ENCODE data around the gene PRND. TPM values are rescaled to one million over a fixed set of nuclear protein-coding genes. Genes with fewer than 3 reads are reported as not detected.

The PRND gene, protein sequence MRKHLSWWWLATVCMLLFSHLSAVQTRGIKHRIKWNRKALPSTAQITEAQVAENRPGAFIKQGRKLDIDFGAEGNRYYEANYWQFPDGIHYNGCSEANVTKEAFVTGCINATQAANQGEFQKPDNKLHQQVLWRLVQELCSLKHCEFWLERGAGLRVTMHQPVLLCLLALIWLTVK
- total RNA-seq (not detected in 2 replicates), polyA plus RNA-seq (0.03 TPM in 2 replicates), polyA minus RNA-seq (0.14 TPM in 1 of 2 replicates, not detected in the other)
- total RNA-seq (2013) = 1.4 TPM

GRCh38 chr20:4721719-4722118, at the start of gene PRND:
Gene PRND, plus strand, starts transcription at chr20:4721909. Its CDS starts 2,643 bp downstream, at chr20:4724552.
- H3K36me3 ChIP-seq (replicated peaks in 1 of 2; ENCODE audit: control extremely low read depth in 1 of 2, control insufficient read depth in 1 of 2, extremely low read depth in 1 of 2, insufficient read depth in 2 of 2, low read length in 1 of 2) = no peaks in the 10 kb centered on the region
- H3K4me3 ChIP-seq (ENCODE audit: control extremely low read depth in 1 of 5, extremely low read depth in 1 of 5, insufficient read depth in 1 of 5, low read depth in 2 of 5, low read length in 4 of 5) = peak within 1 kb of the TSS in 1 of 5 experiments; percentile 35
- WGBS (ENCODE audit: insufficient coverage) = 94% methylated on average over 7 of the region's 8 CpGs
- H3K27ac Mint-ChIP-seq = peak within 1 kb of the TSS; percentile 92
- H3K4me2 ChIP-seq (replicated peaks; ENCODE audit: low read depth, low read length, poor library complexity, severe bottlenecking) = peak within 1 kb of the TSS; percentile 70
- H4K20me1 ChIP-seq (ENCODE audit: control insufficient read depth, insufficient read depth, low read length, poor library complexity, severe bottlenecking) = no peaks in the 10 kb centered on the region
- peak within 1 kb of the TSS; percentile 37 for H3K9ac ChIP-seq (ENCODE audit: low read length)
- H3K79me2 ChIP-seq (ENCODE audit: control insufficient read depth, insufficient read depth, low read length) = no peaks in the 10 kb centered on the region
- H3K4me1 ChIP-seq (ENCODE audit: control insufficient read depth in 2 of 2, insufficient read depth in 2 of 2, low read length in 2 of 2) = peaks cover 35 to 39% of the 10 kb centered on the region in 2 donors
- H3K27me3 Mint-ChIP-seq = no peaks in the 10 kb centered on the region
- H3K4me1 Mint-ChIP-seq = peaks cover 50% of the 10 kb centered on the region
- peak within 1 kb of the TSS; percentile 72 for H3K4me3 Mint-ChIP-seq
- H2AFZ ChIP-seq (ENCODE audit: insufficient read depth, low read depth, low read length, poor library complexity, severe bottlenecking) = peak within 1 kb of the TSS; percentile 74
- no peak for ATAC-seq (ENCODE audit: low read depth)
- POLR2A ChIA-PET = interaction anchor here (0.7 kb wide), 1 partner anchor 92 kb away, joined by 5 read pairs; no protein-coding TSS in a partner anchor
- no peak for TF ChIP-seq EZH2 (IDR thresholded peaks at IDR 0.05; ENCODE audit: borderline replicate concordance, insufficient read depth, low read depth, low read length, poor library complexity, severe bottlenecking)
- TF ChIP-seq, protein P1, sequence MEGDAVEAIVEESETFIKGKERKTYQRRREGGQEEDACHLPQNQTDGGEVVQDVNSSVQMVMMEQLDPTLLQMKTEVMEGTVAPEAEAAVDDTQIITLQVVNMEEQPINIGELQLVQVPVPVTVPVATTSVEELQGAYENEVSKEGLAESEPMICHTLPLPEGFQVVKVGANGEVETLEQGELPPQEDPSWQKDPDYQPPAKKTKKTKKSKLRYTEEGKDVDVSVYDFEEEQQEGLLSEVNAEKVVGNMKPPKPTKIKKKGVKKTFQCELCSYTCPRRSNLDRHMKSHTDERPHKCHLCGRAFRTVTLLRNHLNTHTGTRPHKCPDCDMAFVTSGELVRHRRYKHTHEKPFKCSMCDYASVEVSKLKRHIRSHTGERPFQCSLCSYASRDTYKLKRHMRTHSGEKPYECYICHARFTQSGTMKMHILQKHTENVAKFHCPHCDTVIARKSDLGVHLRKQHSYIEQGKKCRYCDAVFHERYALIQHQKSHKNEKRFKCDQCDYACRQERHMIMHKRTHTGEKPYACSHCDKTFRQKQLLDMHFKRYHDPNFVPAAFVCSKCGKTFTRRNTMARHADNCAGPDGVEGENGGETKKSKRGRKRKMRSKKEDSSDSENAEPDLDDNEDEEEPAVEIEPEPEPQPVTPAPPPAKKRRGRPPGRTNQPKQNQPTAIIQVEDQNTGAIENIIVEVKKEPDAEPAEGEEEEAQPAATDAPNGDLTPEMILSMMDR (IDR thresholded peaks at IDR 0.05) = no peak
- intact Hi-C loops (cut with micrococcal nuclease) = no loop called here
- peaks cover 0 to 7% (median 0%) of the 10 kb centered on the region in 3 donors for H3K9me3 ChIP-seq (ENCODE audit: control extremely low read depth in 1 of 3, control insufficient read depth in 2 of 3, insufficient read depth in 1 of 3, low read length in 2 of 3)
- peak within 1 kb of the TSS; percentile 72 to 77 for H3K27ac ChIP-seq (ENCODE audit: low read length in 2 of 2)
- no peak for DNase-seq
- CTCF ChIA-PET = interaction anchor here (0.9 to 12.4 kb wide), 5 partner anchors 12 to 114 kb away, joined by 3 to 145 read pairs (median 6); no protein-coding TSS in a partner anchor
- no peaks in the 10 kb centered on the region for H3K9me3 Mint-ChIP-seq (ENCODE audit: insufficient read depth)
- H3K27me3 ChIP-seq (replicated peaks in 1 of 4; ENCODE audit: control extremely low read depth in 1 of 4, control insufficient read depth in 3 of 4, insufficient read depth in 4 of 4, low read length in 3 of 4) = no peaks in the 10 kb centered on the region

DNA sequence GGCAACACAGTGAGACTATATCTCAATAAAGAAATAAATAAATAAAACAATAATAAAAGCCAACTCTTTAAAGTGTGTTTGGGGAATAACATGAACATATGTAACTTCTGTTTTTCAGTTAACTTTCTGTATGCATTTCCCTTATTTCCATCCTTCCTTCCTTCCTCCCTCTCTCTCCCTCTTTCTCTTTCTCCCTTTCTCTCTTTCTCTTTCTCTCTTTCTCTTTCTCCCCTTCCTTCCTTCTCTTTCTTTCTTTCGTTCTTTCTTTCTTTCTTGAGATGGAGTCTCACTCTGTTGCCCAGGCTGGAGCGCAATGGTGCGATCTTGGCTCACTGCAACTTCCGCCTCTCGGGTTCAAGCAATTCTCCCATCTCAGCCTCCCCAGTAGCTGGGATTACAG, 48.8 kb upstream of the PRND start:
- Histone ChIP-seq H3K4me3 (ENCODE audit: control extremely low read depth in 1 of 5, extremely low read depth in 1 of 5, insufficient read depth in 1 of 5, low read depth in 2 of 5, low read length in 4 of 5) (no peak overlapping the region), H4K20me1 (ENCODE audit: control insufficient read depth, insufficient read depth, low read length, poor library complexity, severe bottlenecking) (no peaks in the 10 kb centered on the region), H3K36me3 (replicated peaks in 1 of 2; ENCODE audit: control extremely low read depth in 1 of 2, control insufficient read depth in 1 of 2, extremely low read depth in 1 of 2, insufficient read depth in 2 of 2, low read length in 1 of 2) (no peaks in the 10 kb centered on the region), H3K9ac (ENCODE audit: low read length) (no peak overlapping the region), H2AFZ (ENCODE audit: insufficient read depth, low read depth, low read length, poor library complexity, severe bottlenecking) (no peak overlapping the region), H3K27me3 (replicated peaks in 1 of 4; ENCODE audit: control extremely low read depth in 1 of 4, control insufficient read depth in 3 of 4, insufficient read depth in 4 of 4, low read length in 3 of 4) (no peaks in the 10 kb centered on the region), H3K4me2 (replicated peaks; ENCODE audit: low read depth, low read length, poor library complexity, severe bottlenecking) (no peak overlapping the region), H3K27ac (ENCODE audit: low read length in 2 of 2) (no peak overlapping the region), H3K9me3 (ENCODE audit: control extremely low read depth in 1 of 3, control insufficient read depth in 2 of 3, insufficient read depth in 1 of 3, low read length in 2 of 3) (no peaks in the 10 kb centered on the region), H3K4me1 (ENCODE audit: control insufficient read depth in 2 of 2, insufficient read depth in 2 of 2, low read length in 2 of 2) (no peaks in the 10 kb centered on the region), H3K79me2 (ENCODE audit: control insufficient read depth, insufficient read depth, low read length) (no peaks in the 10 kb centered on the region)
- 94% methylated on average over 2 of the region's 5 CpGs for WGBS (ENCODE audit: insufficient coverage)
- intact Hi-C loops (cut with micrococcal nuclease) = no loop called here
- H3K4me3 Mint-ChIP-seq = no peak overlapping the region
- TF ChIP-seq EZH2 (IDR thresholded peaks at IDR 0.05; ENCODE audit: borderline replicate concordance, insufficient read depth, low read depth, low read length, poor library complexity, severe bottlenecking) = no peak
- TF ChIP-seq, protein P1 (IDR thresholded peaks at IDR 0.05) = no peak
- H3K9me3 Mint-ChIP-seq (ENCODE audit: insufficient read depth) = no peaks in the 10 kb centered on the region
- no peak for ATAC-seq (ENCODE audit: low read depth)
- CTCF ChIA-PET = no interaction called here
- H3K27ac Mint-ChIP-seq = no peak overlapping the region
- DNase-seq = no peak
- no peaks in the 10 kb centered on the region for H3K27me3 Mint-ChIP-seq
- no peaks in the 10 kb centered on the region for H3K4me1 Mint-ChIP-seq
- POLR2A ChIA-PET = no interaction called here
